ENCODE results near the gene F13A1.

Gene F13A1

GRCh38 chr6:6191476-6191875 lies 129.0 kb downstream of the F13A1 start:
- no peak for DNase-seq

GRCh38 chr6:6180684-6181083 lies 139.8 kb downstream of the F13A1 start:
- DNase-seq = no peak

DNA sequence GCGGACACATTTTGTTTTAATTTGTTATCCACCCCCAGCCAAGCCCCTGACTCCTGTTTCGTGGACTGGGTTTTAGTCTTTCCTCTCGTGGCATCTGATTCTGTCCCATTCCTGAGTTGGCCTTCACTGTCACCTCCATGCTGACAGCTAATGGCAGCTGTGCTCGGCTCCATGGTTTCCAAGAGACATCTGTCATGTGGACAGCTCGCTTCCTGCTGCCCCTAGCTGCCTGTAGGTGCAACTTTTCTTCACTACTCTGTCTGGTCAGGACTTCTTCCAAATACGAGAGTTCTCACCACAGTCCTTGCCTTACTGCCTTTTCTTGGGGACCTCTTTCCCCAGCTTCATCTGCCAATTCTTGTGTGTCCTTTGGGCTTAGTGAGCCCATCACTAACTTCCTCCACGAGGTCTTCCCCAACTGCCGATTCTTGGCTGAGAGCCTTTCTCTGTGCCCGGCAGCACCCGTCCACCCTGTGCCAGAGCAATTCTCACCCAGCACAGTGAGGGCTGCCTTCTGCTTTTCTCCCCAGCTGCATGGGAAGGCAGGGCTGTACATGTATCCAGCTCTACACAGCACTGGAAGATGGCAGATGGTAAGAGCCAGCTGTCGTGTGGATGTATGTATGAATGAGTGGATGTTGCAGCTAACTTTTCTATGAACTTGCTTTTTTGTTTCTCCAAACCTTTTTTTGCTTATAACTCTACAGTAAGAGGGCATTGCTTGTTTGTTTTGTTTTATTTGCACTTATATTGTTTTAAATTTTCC lies 140.4 kb downstream of the F13A1 start:
- DNase-seq = no peak

GRCh38 chr6:6178795-6179194 lies 141.7 kb downstream of the F13A1 start:
- no peak for DNase-seq

DNA sequence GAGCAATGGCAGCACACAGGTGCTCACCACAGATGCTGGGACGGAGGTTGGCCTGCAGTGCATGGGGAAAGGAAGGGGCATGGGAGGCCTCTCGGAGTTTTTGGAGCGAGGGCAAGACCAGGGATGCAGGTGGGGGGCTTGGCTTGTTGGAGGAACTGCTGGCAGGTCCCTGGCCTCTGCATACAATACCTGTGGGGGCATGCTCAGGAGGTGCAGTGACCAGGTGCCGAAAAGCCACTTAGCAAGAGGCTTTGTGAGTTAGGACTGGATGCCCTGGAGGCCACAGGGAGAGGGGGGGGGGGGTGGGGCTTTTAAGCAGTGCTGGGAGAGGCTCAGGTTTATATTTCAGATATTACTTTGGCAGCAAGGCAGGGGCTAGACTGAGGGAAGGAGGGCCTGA lies 142.7 kb downstream of the F13A1 start:
- DNase-seq = no peak

- DNase-seq = no peak
Measured at GRCh38 chr6:6176586-6177228, 143.8 kb downstream of the F13A1 start.

- no peak for DNase-seq
Measured at GRCh38 chr6:6176127-6176526, 144.3 kb downstream of the F13A1 start.

DNA sequence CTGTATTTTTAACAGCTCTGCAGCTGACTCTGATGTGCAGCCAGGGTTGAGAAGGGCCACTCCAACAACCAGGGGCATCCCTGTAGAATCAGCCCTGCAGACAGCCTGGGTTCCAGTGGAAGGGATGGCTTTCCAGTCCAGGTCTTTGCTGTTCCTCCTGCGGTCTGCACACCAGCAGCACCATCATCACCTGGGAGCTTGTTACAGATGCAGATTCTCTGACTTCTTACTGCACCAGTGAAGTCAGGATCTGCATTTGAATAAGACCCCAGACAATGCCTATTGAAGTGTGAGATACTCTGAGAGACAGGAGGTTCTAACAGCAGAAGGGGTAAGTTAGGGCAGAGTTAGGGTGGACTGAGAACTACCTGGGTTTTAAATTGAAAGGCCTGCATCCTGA lies 151.3 kb downstream of the F13A1 start:
- DNase-seq = no peak

- no peak for DNase-seq
Measured at GRCh38 chr6:6166064-6166463, 154.4 kb downstream of the F13A1 start.

- no peak for DNase-seq
Measured at GRCh38 chr6:6164367-6164766, 156.1 kb downstream of the F13A1 start.

DNA sequence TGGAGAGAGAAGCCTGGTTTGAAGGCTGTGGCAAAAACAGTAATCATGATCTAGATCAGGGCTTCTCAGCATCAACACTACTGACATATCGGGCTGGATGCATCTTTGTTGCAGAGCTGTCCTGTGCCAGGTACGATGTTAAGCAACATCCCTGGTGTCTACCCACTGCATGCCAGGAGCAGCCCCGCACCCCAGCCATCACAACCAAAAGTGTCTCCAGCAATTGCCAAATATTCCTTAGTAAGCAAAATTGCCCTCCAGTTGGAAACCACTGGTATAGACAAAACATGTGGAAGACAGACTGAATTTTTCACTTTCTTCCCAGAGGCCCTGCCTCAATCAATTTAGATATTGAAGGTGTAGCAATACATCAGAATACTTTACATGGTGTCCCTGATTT lies 166.1 kb downstream of the F13A1 start:
- DNase-seq = no peak

DNA sequence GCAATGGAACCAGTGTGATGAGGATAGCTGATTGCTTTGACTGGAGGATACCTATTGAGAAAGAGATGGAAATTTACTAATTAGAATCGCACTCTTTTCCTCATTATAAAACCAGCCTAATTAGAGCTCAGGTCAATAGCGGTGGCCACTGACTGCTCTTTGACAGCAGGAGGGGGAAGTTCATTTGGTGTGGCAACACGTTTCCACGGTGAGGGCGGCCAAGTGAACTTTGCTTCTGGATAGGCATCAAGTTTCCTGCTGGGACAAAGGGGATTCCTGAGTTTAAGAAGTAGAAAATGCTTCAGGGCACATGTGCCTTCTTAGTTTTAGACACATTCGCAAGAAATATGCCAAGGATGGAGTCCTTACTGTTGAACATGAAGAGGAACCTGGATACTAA lies 168.4 kb downstream of the F13A1 start:
- DNase-seq = no peak

DNA sequence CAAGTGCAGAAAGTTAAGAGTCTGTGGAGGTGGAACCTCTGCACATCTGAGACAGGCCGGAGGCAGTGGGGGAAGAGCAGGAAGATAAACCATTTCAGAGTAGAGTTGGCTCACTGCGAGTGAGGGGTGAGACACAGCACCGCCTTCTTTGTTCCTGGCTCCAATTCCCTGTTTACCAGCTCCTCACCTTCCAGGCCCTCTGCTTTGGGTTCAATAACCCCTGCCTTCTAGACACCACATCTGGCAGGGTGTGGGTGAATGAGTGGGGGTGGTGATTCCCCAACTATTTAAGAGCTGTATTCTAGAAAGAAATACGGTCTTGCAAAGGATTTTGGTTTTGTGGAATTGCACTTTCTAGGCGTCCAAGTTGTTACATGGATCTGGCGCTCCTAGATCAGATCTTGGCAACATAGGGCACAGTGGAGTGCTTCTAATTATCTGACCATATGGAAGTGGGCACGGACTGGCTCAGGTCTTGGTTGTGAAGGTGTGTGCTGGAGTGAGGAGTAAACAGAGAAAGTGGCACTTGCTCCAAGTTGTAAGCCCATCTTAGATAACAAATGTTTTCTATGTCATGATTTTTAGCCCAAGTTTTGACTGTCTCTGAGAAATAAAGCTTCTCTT lies 172.2 kb downstream of the F13A1 start:
- DNase-seq = no peak

DNA sequence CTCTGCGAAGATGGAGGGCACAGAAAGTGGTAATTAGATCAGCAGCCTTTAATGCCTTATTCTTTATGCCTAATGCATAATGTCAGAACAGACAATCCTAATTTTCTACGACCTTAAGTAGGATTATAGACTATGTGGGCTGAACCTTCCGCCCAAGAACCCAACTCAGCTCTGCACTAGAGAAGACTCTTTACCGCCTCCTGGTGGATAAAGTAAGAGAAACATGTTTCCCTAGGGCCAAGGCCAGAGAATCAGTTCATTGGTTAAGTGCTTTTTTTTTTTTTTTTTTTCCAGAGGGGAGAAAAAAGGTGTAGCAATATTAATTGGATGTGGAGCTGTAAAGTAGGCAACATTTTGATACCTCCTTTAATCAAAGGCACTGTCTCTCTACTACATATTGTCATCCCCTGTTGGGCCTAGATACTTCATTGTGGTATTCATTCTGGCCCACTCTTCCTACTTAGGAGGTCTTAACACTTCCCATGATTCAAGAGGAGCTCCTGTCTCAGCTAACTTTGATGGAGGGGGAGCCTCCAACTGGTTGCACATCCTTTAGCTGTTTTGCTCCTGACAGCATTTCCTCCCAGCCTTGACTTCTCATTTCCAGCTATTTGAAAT lies 188.9 kb downstream of the F13A1 start:
- DNase-seq = no peak

- peak in 1 of 2 donors; percentile 12 for DNase-seq
Measured at GRCh38 chr6:6125495-6125894, 195.0 kb downstream of the F13A1 start.

DNA sequence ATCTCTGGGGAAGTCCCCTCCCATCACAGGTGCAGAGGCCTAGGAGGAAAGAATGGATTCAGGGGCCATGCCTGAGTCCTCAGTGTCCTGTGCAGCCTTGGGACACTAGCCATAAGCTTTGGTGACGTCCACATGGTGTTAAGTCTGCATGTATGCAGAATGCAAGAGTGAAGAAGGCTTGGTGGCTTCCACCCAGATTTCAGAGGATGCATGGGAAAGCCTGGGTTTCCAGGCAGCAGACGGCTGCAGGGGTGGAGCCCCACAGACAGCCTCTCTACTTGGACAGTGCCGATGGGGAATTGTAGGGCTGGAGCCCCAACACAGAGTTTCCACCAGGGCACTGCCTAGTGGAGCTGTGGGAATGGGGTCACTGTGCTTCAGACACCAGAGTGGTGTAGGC lies 196.7 kb downstream of the F13A1 start:
- DNase-seq = no peak

- no peak for DNase-seq
Measured at GRCh38 chr6:6121943-6122342, 198.5 kb downstream of the F13A1 start.

- DNase-seq = no peak
Measured at GRCh38 chr6:6105472-6106036, 214.9 kb downstream of the F13A1 start.

All from hippocampal formation (tissue), 2 donors.